ENCODE measurements around the gene XRCC5. TPM values are rescaled to one million over a fixed set of nuclear protein-coding genes. Genes with fewer than 3 reads are reported as not detected.
A peak's percentile ranks its signal among the peaks of the same experiment; 100 is the strongest.

XRCC5 gene
- polyA plus RNA-seq, 5 donors, result 229 to 380 (median 295) TPM

- DNase-seq, result no peak
Observed at GRCh38 chr2:216082117-216082711, 26.9 kb upstream of the XRCC5 start.

GRCh38 chr2:216082805-216083204 is 26.3 kb upstream of the XRCC5 start:
- DNase-seq, result no peak

GRCh38 chr2:216083464-216084281 is 25.5 kb upstream of the XRCC5 start:
- no peak for DNase-seq

GRCh38 chr2:216084547-216084946 is 24.6 kb upstream of the XRCC5 start:
- DNase-seq, result no peak

GRCh38 chr2:216086207-216086893 is 22.8 kb upstream of the XRCC5 start:
- DNase-seq, result no peak

- DNase-seq, result no peak
Observed at GRCh38 chr2:216090369-216090786, 18.8 kb upstream of the XRCC5 start.

GRCh38 chr2:216092646-216093045 is 16.5 kb upstream of the XRCC5 start:
- no peak for DNase-seq

- no peak for DNase-seq
Observed at GRCh38 chr2:216094701-216095100, 14.4 kb upstream of the XRCC5 start.

- DNase-seq, result no peak
Observed at GRCh38 chr2:216098421-216099334, 10.5 kb upstream of the XRCC5 start.

GRCh38 chr2:216101109-216101508 is 8.0 kb upstream of the XRCC5 start:
- no peak for DNase-seq

GRCh38 chr2:216103213-216103612 is 5.9 kb upstream of the XRCC5 start:
- DNase-seq, result no peak

- no peak for DNase-seq
Observed at GRCh38 chr2:216104691-216105090, 4.5 kb upstream of the XRCC5 start.

- no peak for DNase-seq
Observed at GRCh38 chr2:216107320-216107719, 1.8 kb upstream of the XRCC5 start.

- no peak for DNase-seq
Observed at GRCh38 chr2:216107760-216108159, 1.4 kb upstream of the XRCC5 start.

- no peak for DNase-seq
Observed at GRCh38 chr2:216108310-216108966, 710 bp upstream of the XRCC5 start.

GRCh38 chr2:216109962-216110614 is 940 bp downstream of the XRCC5 start:
- DNase-seq, result peak in 1 of 2 donors; percentile 24

GRCh38 chr2:216110620-216111019 is 1.5 kb downstream of the XRCC5 start:
- no peak for DNase-seq

- no peak for DNase-seq
Observed at GRCh38 chr2:216111122-216111521, 2.0 kb downstream of the XRCC5 start.

- DNase-seq, result no peak
Observed at GRCh38 chr2:216112926-216113325, 3.8 kb downstream of the XRCC5 start.

- no peak for DNase-seq
Observed at GRCh38 chr2:216113572-216113971, 4.4 kb downstream of the XRCC5 start.

GRCh38 chr2:216114382-216114713 is 5.2 kb downstream of the XRCC5 start:
- no peak for DNase-seq
